GM12801 (cell line): Measurements from ENCODE around the gene SPRY4.

Experiments
- CTCF ChIP-seq: IDR thresholded peaks from one replicate; pipeline ENCODE4 v1.5.1; 2011; ENCODE audit warnings: control low read depth; ENCODE audit not compliant: insufficient read length; ENCODE audit errors: extremely low read depth

The SPRY4 gene

GRCh38 chr5:142295084-142295758 lies 29.6 kb downstream of the SPRY4 start:
- TF ChIP-seq CTCF = no peak

GRCh38 chr5:142293486-142293885 lies 31.3 kb downstream of the SPRY4 start:
- no peak for TF ChIP-seq CTCF

- no peak for TF ChIP-seq CTCF
These were observed 32.0 kb downstream of the SPRY4 start for GRCh38 chr5:142292808-142293207.

GRCh38 chr5:142292249-142292648 lies 32.6 kb downstream of the SPRY4 start:
- TF ChIP-seq CTCF = no peak

- TF ChIP-seq CTCF = no peak
These were observed 34.1 kb downstream of the SPRY4 start for GRCh38 chr5:142290577-142291299.

- no peak for TF ChIP-seq CTCF
These were observed 34.9 kb downstream of the SPRY4 start for GRCh38 chr5:142289708-142290576.

GRCh38 chr5:142287973-142288313 lies 36.9 kb downstream of the SPRY4 start:
- TF ChIP-seq CTCF = no peak
